Spleen (tissue), 11 donors: Measurements from ENCODE around the gene GAL3ST2. TPM values are rescaled to one million over a fixed set of nuclear protein-coding genes. Genes with fewer than 3 reads are reported as not detected.

Experiments used
- DNase-seq: peaks from one replicate; pipeline ENCODE4 v3.0.0-alpha.2; 2020
- H3K27ac ChIP-seq, 8 donors: fragments of 200-600 bp; sonication (generic) in 7 of 8; 1 replicate in 4 of 8; 2 replicates in 4 of 8; pipeline versions ENCODE4 v1.5.0 to v1.8.0; 2016 to 2021; ENCODE audit warnings: inconsistent platforms in 4 of 8, mild to moderate bottlenecking in 4 of 8, moderate library complexity in 1 of 8
- H3K27me3 ChIP-seq, 7 donors: fragments of 200-600 bp; sonication (generic) in 6 of 7; replicated peaks in 1 of 7; 1 replicate in 4 of 7; 2 replicates in 3 of 7; pipeline versions ENCODE4 v1.5.0 to v1.8.0; 2016 to 2021; ENCODE audit warnings: inconsistent platforms in 3 of 7, mild to moderate bottlenecking in 1 of 7
- H3K36me3 ChIP-seq, 6 donors: fragments of 200-600 bp; sonication (generic) in 5 of 6; 1 replicate in 4 of 6; 2 replicates in 2 of 6; pipeline versions ENCODE4 v1.5.0 to v1.8.0; 2016 to 2021; ENCODE audit warnings: inconsistent platforms in 2 of 6
- H3K4me1 ChIP-seq, 6 donors: fragments of 200-600 bp; sonication (generic) in 5 of 6; 1 replicate in 3 of 6; 2 replicates in 3 of 6; pipeline versions ENCODE4 v1.5.0 to v1.8.0; 2016 to 2021; ENCODE audit warnings: inconsistent platforms in 3 of 6
- H3K4me3 ChIP-seq, 8 donors: fragments of 200-600 bp; sonication (generic) in 7 of 8; 1 replicate in 4 of 8; 2 replicates in 4 of 8; pipeline versions ENCODE4 v1.5.0 to v1.8.0; 2016 to 2021; ENCODE audit warnings: inconsistent platforms in 4 of 8, mild to moderate bottlenecking in 4 of 8, moderate library complexity in 2 of 8
- H3K9me3 ChIP-seq, 8 donors: fragments of 200-600 bp; sonication (generic) in 7 of 8; 1 replicate in 4 of 8; 2 replicates in 4 of 8; pipeline versions ENCODE4 v1.5.0 to v1.8.0; 2016 to 2021; ENCODE audit warnings: inconsistent platforms in 4 of 8
- CTCF ChIP-seq, 11 experiments: fragments of 200-600 bp in 7 of 11; fragments of 450-650 bp in 4 of 11; sonication (generic) in 4 of 11; IDR thresholded peaks in 8 of 11; conservative IDR thresholded peaks in 3 of 11; 1 replicate in 7 of 11; 2 replicates in 4 of 11; pipeline versions ENCODE4 v1.4.0 to v1.8.0; 2016 to 2021; ENCODE audit warnings: antibody characterized with exemption in 11 of 11, inconsistent platforms in 4 of 11, mild to moderate bottlenecking in 1 of 11
- POLR2A ChIP-seq, 3 donors: fragments of 450-650 bp; IDR thresholded peaks; one replicate each; pipeline ENCODE4 v1.5.1; 2017; ENCODE audit warnings: antibody characterized with exemption in 3 of 3, mild to moderate bottlenecking in 1 of 3
- POLR2AphosphoS5 ChIP-seq, 3 donors: sonication (generic); formaldehyde crosslinking; IDR thresholded peaks; one replicate each; pipeline ENCODE4 v1.5.1; 2017; ENCODE audit warnings: antibody characterized with exemption in 3 of 3
- WGBS, 5 donors: extraction: QIAGEN DNeasy Blood & Tissue Kit in 3 of 5; methylation state at CpG; one replicate each; pipeline versions ENCODE4 v1.1.5 to v1.1.7; 2013 to 2018; 5-methylcytosine and 5-hydroxymethylcytosine counted together
- intact Hi-C: fragments of 100-400 bp; cut with DNase I; formaldehyde crosslinking; loops from one replicate; pipeline ENCODE4 v1.15.0; 2023; ENCODE audit warnings: low total_unique reads
- polyA plus RNA-seq, 3 donors: library from polyadenylated mRNA; stranded (reverse); fragments of 200-250 nt; gene quantifications; one replicate each; pipeline ENCODE4 v1.2.1, GENCODE V29; 2013
- total RNA-seq, 7 donors: library from RNA; depleted of rRNA in 3 of 7; stranded (reverse); fragments of >200 nt in 3 of 7; fragmentation: NEBNext Ultra II Directional in 4 of 7; extraction: Animal tissue kit (Norgen Biotek cat#: 25700) in 4 of 7; gene quantifications; one replicate each; pipeline versions ENCODE4 v1.1.0 to v1.2.1, GENCODE V29; 2016 to 2021
- donor health status: healthy with polysubstance abuse.
- donor health status: DM: no; HTN: no; CAD: no; lungs with moderate emphysema.
- donor health status: DM: no; HTN: no; CAD: no.
- donor health status: Bipolar disorder and iron deficiency.
- donor health status: healthy.
- donor health status: DM: no; HTN: no; CAD: no.
- donor health status: DM: yes; HTN: yes; CAD: no.

The GAL3ST2 gene
- total and polyA plus RNA-seq, 10 donors, result 0.25 to 0.85 TPM; not detected in 8

- intact Hi-C loops, result no loop called here
- H3K4me1 ChIP-seq, result peaks cover 0 to 34% (median 12%) of the 10 kb centered on the region in 6 donors
- no peak for TF ChIP-seq CTCF (IDR thresholded peaks at IDR 0.05 in 8 of 11, conservative IDR thresholded peaks at IDR 0.05 in 3 of 11)
- no peak for TF ChIP-seq POLR2A (IDR thresholded peaks at IDR 0.05)
- peak in 2 of 3 donors; percentile 22 to 58 for TF ChIP-seq POLR2AphosphoS5 (IDR thresholded peaks at IDR 0.05)
- peak overlapping the region in 3 of 8 donors; percentile 11 to 32 (median 24) for H3K27ac ChIP-seq
- no peaks in the 10 kb centered on the region for H3K9me3 ChIP-seq
- H3K4me3 ChIP-seq, result peak overlapping the region in 1 of 8 donors; percentile 15
- H3K36me3 ChIP-seq, result peaks cover 0 to 11% (median 0%) of the 10 kb centered on the region in 6 donors
- peaks cover 0 to 43% (median 12%) of the 10 kb centered on the region in 7 donors for H3K27me3 ChIP-seq
- DNase-seq, result peak; percentile 76
- 65 to 74% (median 67%) methylated on average over 23 to 38 of the region's 38 CpGs for WGBS, 5 donors
These were observed 5.1 kb upstream of the GAL3ST2 start for GRCh38 chr2:241771286-241772062.

DNA sequence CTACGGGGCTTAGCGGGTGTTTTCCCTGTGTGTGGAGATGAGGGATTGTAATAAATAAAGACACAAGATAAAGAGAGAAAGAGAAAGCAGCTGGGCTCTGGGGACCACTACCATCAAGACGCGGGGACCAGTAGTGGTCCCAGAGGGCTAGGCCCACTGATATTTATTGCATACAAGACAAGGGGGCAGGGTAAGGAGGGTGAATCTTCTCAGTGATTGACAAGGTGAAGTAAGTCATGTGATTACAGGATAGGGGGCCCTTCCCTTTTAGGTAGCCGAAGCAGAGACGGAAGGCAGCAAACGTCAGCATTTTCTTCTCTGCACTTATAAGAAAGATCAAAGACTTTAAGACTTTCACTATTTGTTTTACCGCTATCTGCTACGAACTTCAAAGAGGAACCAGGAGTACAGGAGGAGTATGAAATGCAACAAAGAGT is 4.5 kb upstream of the GAL3ST2 start:
- peaks cover 0 to 50% (median 12%) of the 10 kb centered on the region in 7 donors for H3K27me3 ChIP-seq
- H3K36me3 ChIP-seq, result peaks cover 0 to 11% (median 0%) of the 10 kb centered on the region in 6 donors
- H3K27ac ChIP-seq, result peak overlapping the region in 3 of 8 donors; percentile 12 to 40 (median 25)
- H3K9me3 ChIP-seq, result no peaks in the 10 kb centered on the region
- 30 to 42% (median 34%) methylated on average over 9 of the region's 9 CpGs for WGBS, 5 donors
- no peak for DNase-seq
- intact Hi-C loops, result no loop called here
- H3K4me3 ChIP-seq, result peak overlapping the region in 2 of 8 donors; percentile 5 to 15
- TF ChIP-seq POLR2AphosphoS5 (IDR thresholded peaks at IDR 0.05) (no peak), CTCF (IDR thresholded peaks at IDR 0.05 in 8 of 11, conservative IDR thresholded peaks at IDR 0.05 in 3 of 11) (no peak), POLR2A (IDR thresholded peaks at IDR 0.05) (no peak)
- H3K4me1 ChIP-seq, result peaks cover 0 to 34% (median 12%) of the 10 kb centered on the region in 6 donors

DNA sequence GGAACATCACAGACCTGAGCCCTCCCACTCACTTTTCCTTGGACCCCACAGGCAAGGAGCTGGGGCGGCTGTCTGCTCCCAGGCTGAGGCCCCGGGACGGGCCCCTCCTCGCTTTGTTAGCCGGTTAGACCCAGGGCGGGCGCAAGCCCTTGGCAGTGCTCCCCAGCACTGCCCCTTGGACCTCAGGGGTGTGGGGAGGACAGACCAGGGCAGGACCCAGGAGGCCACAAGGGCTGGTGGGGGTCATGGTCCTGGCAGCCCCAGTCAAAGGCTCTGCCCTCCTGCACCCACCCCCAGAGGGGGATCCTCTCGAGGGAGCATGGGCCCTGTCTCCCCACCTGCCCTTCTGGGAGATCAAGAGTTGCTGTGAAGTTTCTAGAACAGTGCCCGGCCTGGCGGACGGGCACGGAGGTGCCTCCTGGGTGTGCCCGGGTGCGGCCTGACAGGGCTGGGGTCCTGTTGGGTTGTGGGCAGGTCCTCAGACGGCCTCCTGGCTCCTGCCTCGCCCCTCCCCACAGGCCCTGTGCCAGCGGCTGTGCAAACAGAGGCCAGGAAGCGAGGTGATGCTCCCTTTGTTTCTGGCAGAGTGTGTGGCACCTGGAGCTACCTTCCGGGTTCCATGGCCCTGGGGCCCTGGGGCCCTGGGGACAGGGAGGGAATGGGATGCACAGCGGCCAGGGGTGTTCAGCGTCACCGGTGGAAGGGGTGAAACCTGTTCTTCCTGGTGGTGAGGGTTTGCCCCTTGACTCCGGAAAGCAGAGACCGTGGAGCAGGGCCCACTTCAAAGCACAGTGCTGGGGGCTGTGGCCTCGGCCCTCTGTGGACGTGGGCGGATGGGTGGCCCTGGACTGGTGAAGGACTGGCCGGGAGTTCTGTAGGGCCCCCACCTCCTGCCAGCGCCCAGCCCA is 2.9 kb upstream of the GAL3ST2 start:
- H3K4me1 ChIP-seq, result peaks cover 0 to 34% (median 11%) of the 10 kb centered on the region in 6 donors
- H3K27me3 ChIP-seq, result peaks cover 0 to 60% (median 12%) of the 10 kb centered on the region in 7 donors
- no peak for TF ChIP-seq POLR2A (IDR thresholded peaks at IDR 0.05)
- TF ChIP-seq POLR2AphosphoS5 (IDR thresholded peaks at IDR 0.05), result no peak
- no peak for TF ChIP-seq CTCF (IDR thresholded peaks at IDR 0.05 in 8 of 11, conservative IDR thresholded peaks at IDR 0.05 in 3 of 11)
- intact Hi-C loops, result no loop called here
- H3K4me3 ChIP-seq, result no peak overlapping the region
- 72 to 88% (median 81%) methylated on average over 15 to 29 of the region's 29 CpGs for WGBS, 5 donors
- DNase-seq, result peak; percentile 73
- no peak overlapping the region for H3K27ac ChIP-seq
- no peaks in the 10 kb centered on the region for H3K9me3 ChIP-seq
- no peaks in the 10 kb centered on the region for H3K36me3 ChIP-seq
